ENCODE measurements around the gene CXCL11.
A peak's percentile ranks its signal among the peaks of the same experiment; 100 is the strongest.
"Not testable (repeated sequence)": the region's sequence is repeated elsewhere in the genome, so short reads cannot be mapped to it uniquely, and the experiment has no call there.

The CXCL11 gene

GRCh38 chr4:75998525-75999147 is 37.2 kb downstream of the CXCL11 start:
- not testable (repeated sequence) for DNase-seq

GRCh38 chr4:75997946-75998345 is 37.9 kb downstream of the CXCL11 start:
- DNase-seq, result no peak

GRCh38 chr4:75997081-75997480 is 38.8 kb downstream of the CXCL11 start:
- DNase-seq, result no peak

DNA sequence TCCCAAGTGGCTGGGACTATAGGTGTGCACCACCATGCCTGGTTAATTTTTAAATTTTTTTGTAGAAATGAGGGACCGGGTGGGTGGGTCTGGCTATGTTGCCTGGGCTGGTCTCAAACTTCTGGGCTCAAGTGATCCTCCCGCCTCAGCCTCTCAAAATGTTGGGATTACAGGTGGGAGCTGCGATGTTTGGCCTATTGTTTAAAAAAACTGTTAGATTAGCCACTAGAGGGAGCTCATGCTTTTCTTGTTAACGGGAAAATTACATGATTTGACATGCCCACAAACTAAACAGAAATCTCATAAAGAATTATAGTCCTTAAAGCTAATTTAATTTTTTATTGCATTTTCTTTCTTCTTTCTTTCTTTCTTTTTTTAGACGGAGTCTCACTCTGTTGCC is 40.1 kb downstream of the CXCL11 start:
- peak; percentile 52 for DNase-seq

DNA sequence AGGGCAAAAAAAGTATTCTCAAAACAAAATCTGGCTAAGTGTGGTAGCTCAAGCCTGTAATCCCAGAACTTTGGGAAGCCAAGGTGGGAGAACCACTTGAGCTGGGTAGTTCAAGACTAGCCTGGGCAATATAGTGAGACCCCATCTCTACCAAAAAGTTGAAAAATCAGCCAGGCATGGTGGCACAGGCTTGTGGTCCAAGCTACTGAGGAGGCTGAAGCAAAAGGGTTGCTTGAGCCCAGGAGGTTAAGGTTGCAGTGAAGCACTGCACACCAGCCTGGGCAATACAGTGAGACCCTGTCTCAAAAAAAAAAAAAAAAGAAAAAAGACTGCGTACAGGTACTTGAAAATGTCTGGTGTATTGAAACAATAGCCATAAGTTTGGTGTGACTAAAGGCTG is 43.4 kb downstream of the CXCL11 start:
- no peak for DNase-seq

DNA sequence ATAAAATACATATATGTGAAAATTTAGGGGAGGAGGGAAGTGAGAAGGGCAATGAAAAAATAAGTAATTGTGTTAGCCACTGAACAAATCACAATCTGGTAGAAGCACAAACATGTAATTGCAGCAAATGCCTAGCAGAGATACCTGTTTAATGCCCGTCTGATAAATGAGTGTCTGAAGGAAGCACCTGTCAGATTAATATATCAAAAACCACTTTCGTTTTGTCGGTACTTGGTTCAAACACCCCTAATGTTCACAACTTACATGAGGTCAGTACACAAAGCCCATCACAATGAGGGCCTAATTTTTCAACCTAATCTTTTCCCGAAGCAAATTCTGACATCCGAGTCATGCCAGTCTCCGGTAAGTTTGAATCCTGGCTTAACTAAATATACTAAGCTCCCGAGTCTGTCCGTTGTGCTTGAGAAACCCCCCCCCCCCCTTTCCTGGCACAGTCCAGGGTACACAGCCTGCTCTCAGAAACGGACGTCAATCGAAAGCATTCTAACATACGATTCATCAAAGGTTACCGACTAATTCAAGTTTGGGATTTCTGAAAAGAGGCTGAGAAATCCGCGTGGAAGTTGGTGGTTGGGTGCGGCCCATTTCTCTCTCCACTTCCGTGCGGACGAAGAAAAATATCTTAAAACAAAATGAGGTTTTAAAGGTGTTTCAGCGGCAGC is 45.9 kb downstream of the CXCL11 start:
- DNase-seq, result no peak

DNA sequence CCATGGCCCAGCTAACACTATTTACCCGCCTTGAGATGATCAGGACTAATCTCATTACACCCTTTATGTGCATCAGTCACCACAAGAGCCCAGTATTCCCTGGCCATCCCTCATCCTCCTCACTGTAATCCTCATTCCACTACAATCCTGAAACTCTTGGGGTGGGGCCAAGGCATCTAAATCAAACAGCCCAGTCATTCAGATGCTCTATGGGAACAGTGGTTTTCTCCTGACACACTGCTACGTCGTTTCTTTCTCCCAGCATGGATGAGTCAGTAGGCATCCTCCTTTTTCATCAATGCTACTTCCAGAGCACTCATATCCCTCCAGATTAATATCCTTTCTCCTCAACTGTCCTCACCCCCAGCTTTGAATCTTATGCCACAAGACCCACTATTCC is 50.8 kb downstream of the CXCL11 start:
- no peak for DNase-seq

Measured in NCI-H1092 (cell line).